Retinal pigment epithelial cell (primary cell): Measurements from ENCODE around the gene GOLIM4.

Experiments
- DNase-seq: peaks from one replicate; pipeline ENCODE4 v3.0.0-alpha.2; 2010; ENCODE audit warnings: low read depth
- H3K4me3 ChIP-seq: 2 replicates; pipeline ENCODE4 v1.5.1; 2011; ENCODE audit warnings: mild to moderate bottlenecking, low read length, control low read depth, moderate library complexity
- CTCF ChIP-seq: conservative IDR thresholded peaks from 2 replicates; pipeline ENCODE4 v1.5.1; 2011; ENCODE audit warnings: low read depth, low read length, control low read depth, inconsistent platforms

Gene GOLIM4

GRCh38 chr3:168083906-168084305, 11.8 kb downstream of the GOLIM4 start:
- DNase-seq, result no peak
- no peak for TF ChIP-seq CTCF
- H3K4me3 ChIP-seq, result no peak overlapping the region

GRCh38 chr3:168081856-168082255, 13.9 kb downstream of the GOLIM4 start:
- no peak for TF ChIP-seq CTCF
- no peak overlapping the region for H3K4me3 ChIP-seq
- no peak for DNase-seq

- H3K4me3 ChIP-seq, result no peak overlapping the region
- TF ChIP-seq CTCF, result no peak
- no peak for DNase-seq
Observed at GRCh38 chr3:168081171-168081771, 14.5 kb downstream of the GOLIM4 start.

- DNase-seq, result no peak
- no peak for TF ChIP-seq CTCF
- no peak overlapping the region for H3K4me3 ChIP-seq
Observed at GRCh38 chr3:168080499-168081170, 15.1 kb downstream of the GOLIM4 start.

- no peak for TF ChIP-seq CTCF
- H3K4me3 ChIP-seq, result no peak overlapping the region
- DNase-seq, result no peak
Observed at GRCh38 chr3:168080022-168080421, 15.7 kb downstream of the GOLIM4 start.

- TF ChIP-seq CTCF, result no peak
- no peak for DNase-seq
Observed at GRCh38 chr3:168077091-168077490, 18.6 kb downstream of the GOLIM4 start.

More at GRCh38 chr3:168077091-168077490, 18.6 kb downstream of the GOLIM4 start:
- H3K4me3 ChIP-seq, result no peak overlapping the region
